Measurements from ENCODE around the gene DCST1.
"Not testable (repeated sequence)": the region's sequence is repeated elsewhere in the genome, so short reads cannot be mapped to it uniquely, and the experiment has no call there.

DCST1 gene

GRCh38 chr1:154992721-154993571 is 40.7 kb upstream of the DCST1 start:
- H3K4me3 ChIP-seq (ENCODE audit: control insufficient read depth, low read depth, low read length): no peak overlapping the region
- DNase-seq (ENCODE audit: low read depth): no peak
- TF ChIP-seq, protein P1, sequence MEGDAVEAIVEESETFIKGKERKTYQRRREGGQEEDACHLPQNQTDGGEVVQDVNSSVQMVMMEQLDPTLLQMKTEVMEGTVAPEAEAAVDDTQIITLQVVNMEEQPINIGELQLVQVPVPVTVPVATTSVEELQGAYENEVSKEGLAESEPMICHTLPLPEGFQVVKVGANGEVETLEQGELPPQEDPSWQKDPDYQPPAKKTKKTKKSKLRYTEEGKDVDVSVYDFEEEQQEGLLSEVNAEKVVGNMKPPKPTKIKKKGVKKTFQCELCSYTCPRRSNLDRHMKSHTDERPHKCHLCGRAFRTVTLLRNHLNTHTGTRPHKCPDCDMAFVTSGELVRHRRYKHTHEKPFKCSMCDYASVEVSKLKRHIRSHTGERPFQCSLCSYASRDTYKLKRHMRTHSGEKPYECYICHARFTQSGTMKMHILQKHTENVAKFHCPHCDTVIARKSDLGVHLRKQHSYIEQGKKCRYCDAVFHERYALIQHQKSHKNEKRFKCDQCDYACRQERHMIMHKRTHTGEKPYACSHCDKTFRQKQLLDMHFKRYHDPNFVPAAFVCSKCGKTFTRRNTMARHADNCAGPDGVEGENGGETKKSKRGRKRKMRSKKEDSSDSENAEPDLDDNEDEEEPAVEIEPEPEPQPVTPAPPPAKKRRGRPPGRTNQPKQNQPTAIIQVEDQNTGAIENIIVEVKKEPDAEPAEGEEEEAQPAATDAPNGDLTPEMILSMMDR (IDR thresholded peaks at IDR 0.05; ENCODE audit: control insufficient read depth, insufficient read depth, low read depth, low read length, missing control alignments): peak; percentile 10

- no peak for DNase-seq (ENCODE audit: low read depth)
- TF ChIP-seq, protein P1 (IDR thresholded peaks at IDR 0.05; ENCODE audit: control insufficient read depth, insufficient read depth, low read depth, low read length, missing control alignments): no peak
- H3K4me3 ChIP-seq (ENCODE audit: control insufficient read depth, low read depth, low read length): no peak within 1 kb of the TSS
Observed at GRCh38 chr1:154993572-154994268, 39.9 kb upstream of the DCST1 start, which contains the start of gene LENEP. Gene LENEP, plus strand, starts transcription at chr1:154993586. Its CDS starts 22 bp downstream, at chr1:154993608.

GRCh38 chr1:154994269-154994587 is 39.4 kb upstream of the DCST1 start:
- no peak for DNase-seq (ENCODE audit: low read depth)
- H3K4me3 ChIP-seq (ENCODE audit: control insufficient read depth, low read depth, low read length): no peak overlapping the region
- TF ChIP-seq, protein P1 (IDR thresholded peaks at IDR 0.05; ENCODE audit: control insufficient read depth, insufficient read depth, low read depth, low read length, missing control alignments): no peak

DNA sequence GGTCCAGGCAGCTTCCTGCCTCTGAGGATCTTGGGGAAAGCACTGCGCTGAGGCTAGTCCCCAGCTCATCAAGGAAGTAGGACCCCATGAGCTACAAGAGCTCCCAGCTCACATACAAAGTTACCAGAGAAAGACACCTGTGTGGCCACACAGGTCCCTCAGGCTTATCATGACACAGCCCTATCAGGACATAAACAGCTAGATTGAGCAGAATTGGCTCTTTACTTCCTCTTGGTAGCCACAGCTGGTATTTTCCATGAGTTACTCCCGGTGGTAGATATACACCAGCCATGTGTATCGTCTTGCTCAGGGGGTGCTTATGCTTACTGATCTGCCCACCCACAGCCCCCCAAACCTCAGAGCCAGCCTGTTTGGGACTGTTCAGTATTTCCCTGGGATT is 39.0 kb upstream of the DCST1 start:
- TF ChIP-seq, protein P1 (IDR thresholded peaks at IDR 0.05; ENCODE audit: control insufficient read depth, insufficient read depth, low read depth, low read length, missing control alignments): no peak
- DNase-seq (ENCODE audit: low read depth): no peak
- no peak overlapping the region for H3K4me3 ChIP-seq (ENCODE audit: control insufficient read depth, low read depth, low read length)

DNA sequence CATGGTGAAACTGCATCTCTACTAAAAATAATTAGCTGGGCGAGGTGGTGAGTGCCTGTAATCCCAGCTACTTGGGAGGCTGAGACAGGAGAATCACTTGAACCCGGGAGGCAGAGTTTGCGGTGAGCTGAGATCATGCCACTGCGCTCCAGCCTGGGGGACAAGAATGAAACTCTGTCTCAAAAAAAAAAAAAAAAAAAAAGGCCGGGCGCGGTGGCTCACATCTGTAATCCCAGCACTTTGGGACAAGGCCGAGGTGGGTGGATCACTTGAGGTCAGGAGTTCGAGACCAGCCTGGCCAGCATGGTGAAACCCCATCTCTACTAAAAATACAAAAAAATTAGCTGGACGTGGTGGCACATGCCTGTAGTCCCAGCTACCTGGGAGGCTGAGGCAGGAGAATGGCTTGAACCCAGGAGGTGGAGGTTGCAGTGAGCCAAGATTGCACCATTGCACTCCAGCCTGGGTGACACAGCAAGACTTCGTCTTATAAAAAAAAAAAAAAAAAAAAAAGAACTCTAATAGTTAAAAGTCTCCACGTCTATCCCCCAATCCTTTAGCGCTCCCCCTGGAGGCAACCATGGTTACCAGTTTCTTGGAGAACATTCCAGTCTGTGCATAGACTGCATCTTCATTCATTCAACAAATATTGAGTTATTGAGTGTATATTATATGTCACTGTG is 38.2 kb upstream of the DCST1 start:
- TF ChIP-seq, protein P1 (IDR thresholded peaks at IDR 0.05; ENCODE audit: control insufficient read depth, insufficient read depth, low read depth, low read length, missing control alignments): peak; percentile 52
- DNase-seq (ENCODE audit: low read depth): peak; percentile 69

DNA sequence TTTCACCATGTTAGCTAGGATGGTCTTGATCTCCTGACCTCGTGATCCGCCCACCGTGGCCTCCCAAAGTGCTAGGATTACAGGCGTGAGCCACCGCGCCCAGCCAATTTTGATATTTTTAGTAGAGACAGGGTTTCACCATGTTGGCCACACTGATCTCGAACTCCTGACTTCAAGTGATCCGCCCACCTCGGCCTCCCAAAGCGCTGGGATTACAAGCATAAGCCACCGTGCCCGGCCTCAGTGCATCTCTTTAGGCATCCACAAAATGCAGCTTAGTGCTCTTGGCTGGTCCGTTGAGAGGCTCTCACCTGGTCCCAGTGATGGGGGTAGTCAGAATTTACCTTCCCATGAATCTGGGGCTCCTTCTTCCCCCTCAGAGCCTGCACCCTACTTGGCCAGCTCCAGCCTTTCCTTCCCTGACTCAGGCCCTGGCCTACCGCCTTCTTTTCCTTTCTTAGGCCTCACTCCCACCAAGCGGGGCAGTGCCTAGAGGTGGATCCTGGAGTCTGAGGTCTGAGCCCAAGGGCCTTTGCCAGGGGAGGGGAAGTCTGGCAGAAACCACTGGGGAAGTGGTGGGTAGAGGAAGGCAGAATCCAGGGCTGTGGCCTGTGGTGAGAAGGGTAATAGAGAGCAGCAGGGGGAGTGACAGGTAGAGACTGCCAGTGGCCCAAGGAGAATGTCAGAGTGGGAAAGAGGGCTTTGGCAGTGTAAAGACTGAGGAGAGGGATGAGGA is 36.5 kb upstream of the DCST1 start:
- TF ChIP-seq, protein P1 (IDR thresholded peaks at IDR 0.05; ENCODE audit: control insufficient read depth, insufficient read depth, low read depth, low read length, missing control alignments): no peak
- no peak for DNase-seq (ENCODE audit: low read depth)
- H3K4me3 ChIP-seq (ENCODE audit: control insufficient read depth, low read depth, low read length): no peak overlapping the region

More for the DNA sequence above, 38.2 kb upstream of the DCST1 start:
- H3K4me3 ChIP-seq (ENCODE audit: control insufficient read depth, low read depth, low read length): not testable (repeated sequence)

Measured in AG09309 (cell line).